BLaER1 treated with 17β-estradiol and CSF1 and Interleukin-3, amounts not matched to agents 10 nM and 100 nM (cell line): ENCODE results near the gene TTC17.
A peak's percentile ranks its signal among the peaks of the same experiment; 100 is the strongest.
"Not testable (repeated sequence)": the region's sequence is repeated elsewhere in the genome, so short reads cannot be mapped to it uniquely, and the experiment has no call there.

Experiments
- H3K27ac ChIP-seq, 11 experiments: shearing (Covaris generic); formaldehyde crosslinking; 2 replicates each; pipeline ENCODE4 v1.8.1; 2022
- H3K27me3 ChIP-seq, 11 experiments: shearing (Covaris generic); formaldehyde crosslinking; 2 replicates each; pipeline ENCODE4 v1.8.1; 2022
- H3K36me3 ChIP-seq, 11 experiments: shearing (Covaris generic); formaldehyde crosslinking; 2 replicates each; pipeline ENCODE4 v1.8.1; 2022
- H3K4me1 ChIP-seq, 10 experiments: shearing (Covaris generic); formaldehyde crosslinking; 2 replicates each; pipeline ENCODE4 v1.8.1; 2022
- H3K4me2 ChIP-seq, 11 experiments: shearing (Covaris generic); formaldehyde crosslinking; 2 replicates each; pipeline ENCODE4 v1.8.1; 2022
- H3K4me3 ChIP-seq, 10 experiments: shearing (Covaris generic); formaldehyde crosslinking; 2 replicates each; pipeline ENCODE4 v1.8.1; 2022
- H3K9ac ChIP-seq, 11 experiments: shearing (Covaris generic); formaldehyde crosslinking; 2 replicates each; pipeline ENCODE4 v1.8.1; 2022
- H3K9me3 ChIP-seq, 11 experiments: shearing (Covaris generic); formaldehyde crosslinking; replicated peaks in 1 of 11; 2 replicates each; pipeline ENCODE4 v1.8.1; 2022
- H4K20me1 ChIP-seq, 11 experiments: shearing (Covaris generic); formaldehyde crosslinking; 2 replicates each; pipeline ENCODE4 v1.8.1; 2022
- Cebpa-rat ChIP-seq, 11 experiments: shearing (Covaris generic); IDR thresholded peaks; 2 replicates each; pipeline ENCODE4 v1.8.1; 2022

The TTC17 gene

GRCh38 chr11:43462359-43462758, 103.6 kb downstream of the TTC17 start:
- Histone ChIP-seq H3K27ac (no peak overlapping the region), H3K27me3 (no peaks in the 10 kb centered on the region), H3K4me1 (0 out of 20 replicates have a peak, but pooled peaks cover 0 to 4% (median 0%) of the 10 kb centered on the region in 10 experiments), H3K4me3 (no peak overlapping the region), H3K4me2 (no peak overlapping the region), H3K9ac (no peak overlapping the region), H3K36me3 (peaks cover 96 to 100% (median 99%) of the 10 kb centered on the region in 11 experiments), H4K20me1 (no peaks in the 10 kb centered on the region), H3K9me3 (peaks cover 40 to 81% (median 53%) of the 10 kb centered on the region in 11 experiments)
- no peak for TF ChIP-seq Cebpa-rat (IDR thresholded peaks at IDR 0.05)

GRCh38 chr11:43467958-43468357, 109.2 kb downstream of the TTC17 start:
- Histone ChIP-seq H3K27me3 (no peaks in the 10 kb centered on the region), H3K9ac (no peak overlapping the region), H3K4me1 (no peaks in the 10 kb centered on the region), H3K27ac (no peak overlapping the region), H3K9me3 (peaks cover 49 to 73% (median 59%) of the 10 kb centered on the region in 11 experiments), H3K4me2 (no peak overlapping the region), H3K36me3 (peaks cover 69 to 95% (median 87%) of the 10 kb centered on the region in 11 experiments), H4K20me1 (no peaks in the 10 kb centered on the region), H3K4me3 (no peak overlapping the region)
- TF ChIP-seq Cebpa-rat (IDR thresholded peaks at IDR 0.05) = no peak

DNA sequence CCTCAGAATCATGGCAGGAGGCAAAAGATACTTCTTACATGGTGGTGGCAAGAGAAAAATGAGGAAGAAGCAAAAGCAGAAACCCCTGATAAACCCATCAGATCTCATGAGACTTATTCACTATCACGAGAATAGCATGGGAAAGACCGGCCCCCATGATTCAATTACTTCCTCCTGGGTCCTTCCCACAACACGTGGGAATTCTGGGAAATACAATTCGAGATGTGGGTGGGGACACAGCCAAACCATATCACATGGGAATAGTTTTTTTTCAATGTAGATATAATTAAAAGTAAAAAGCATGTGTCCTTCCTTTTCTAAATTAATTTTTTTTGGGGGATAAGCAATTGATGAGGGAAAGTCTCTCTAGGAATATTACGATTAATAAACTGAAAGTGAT, 118.8 kb downstream of the TTC17 start:
- peaks cover 40 to 81% (median 57%) of the 10 kb centered on the region in 11 experiments for H3K36me3 ChIP-seq
- H3K27me3 ChIP-seq, H3K4me1 ChIP-seq, H3K4me2 ChIP-seq, H3K27ac ChIP-seq, H4K20me1 ChIP-seq, H3K4me3 ChIP-seq, H3K9ac ChIP-seq: not testable (repeated sequence)
- H3K9me3 ChIP-seq = peaks cover 55 to 90% (median 64%) of the 10 kb centered on the region in 11 experiments

- H4K20me1 ChIP-seq = no peaks in the 10 kb centered on the region
- no peak for TF ChIP-seq Cebpa-rat (IDR thresholded peaks at IDR 0.05)
- no peak overlapping the region for H3K4me2 ChIP-seq
Observed at GRCh38 chr11:43486141-43486540, 127.4 kb downstream of the TTC17 start.

DNA sequence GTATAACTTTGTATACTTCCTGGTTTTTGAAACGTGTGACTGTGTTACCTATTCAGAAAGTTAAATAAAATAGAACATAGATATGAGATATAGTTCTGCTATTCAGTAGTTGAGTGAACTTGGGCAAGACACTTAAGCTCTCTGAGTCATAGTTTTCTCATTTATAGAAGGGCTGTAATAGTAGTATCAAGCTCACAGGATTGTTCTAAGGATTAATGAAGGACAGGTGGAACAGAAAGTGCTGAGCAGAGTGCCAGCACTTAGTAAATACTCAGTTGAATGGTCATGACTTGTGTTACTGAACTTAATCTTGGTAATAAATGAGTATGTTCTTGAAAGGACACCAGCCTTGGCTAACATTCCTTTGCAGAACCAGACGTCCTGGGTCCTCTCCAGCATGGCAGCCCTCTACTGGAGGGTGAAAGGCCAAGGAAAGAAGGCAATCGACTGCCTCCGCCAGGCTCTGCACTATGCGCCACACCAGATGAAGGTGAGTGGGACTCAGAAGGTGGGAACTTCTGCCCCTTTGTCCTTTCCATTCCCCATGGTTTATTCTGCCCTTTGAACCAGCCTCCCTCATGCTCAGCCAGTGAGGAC, 131.2 kb downstream of the TTC17 start:
- H3K36me3 ChIP-seq = peaks cover 72 to 97% (median 90%) of the 10 kb centered on the region in 11 experiments
- no peaks in the 10 kb centered on the region for H3K9me3 ChIP-seq
- H4K20me1 ChIP-seq = no peaks in the 10 kb centered on the region
- TF ChIP-seq Cebpa-rat (IDR thresholded peaks at IDR 0.05) = no peak
- H3K27me3 ChIP-seq = no peaks in the 10 kb centered on the region
- H3K9ac ChIP-seq = no peak overlapping the region
- no peak overlapping the region for H3K4me3 ChIP-seq
- H3K4me2 ChIP-seq = no peak overlapping the region
- no peak overlapping the region for H3K27ac ChIP-seq
- peaks cover 0 to 11% (median 0%) of the 10 kb centered on the region in 10 experiments; a peak in 4 of 20 replicates for H3K4me1 ChIP-seq

More at GRCh38 chr11:43486141-43486540, 127.4 kb downstream of the TTC17 start:
- Histone ChIP-seq H3K4me3 (no peak overlapping the region), H3K9ac (no peak overlapping the region), H3K9me3 (peaks cover 7 to 14% (median 9%) of the 10 kb centered on the region in 11 experiments; a peak in 20 of 22 replicates), H3K36me3 (peaks cover 53 to 83% (median 74%) of the 10 kb centered on the region in 11 experiments), H3K27me3 (no peaks in the 10 kb centered on the region), H3K4me1 (peaks cover 0 to 11% (median 0%) of the 10 kb centered on the region in 10 experiments; a peak in 4 of 20 replicates), H3K27ac (no peak overlapping the region)

- Histone ChIP-seq H3K36me3 (peaks cover 64 to 81% (median 72%) of the 10 kb centered on the region in 11 experiments), H3K4me2 (no peak overlapping the region), H3K4me1 (peaks cover 0 to under 1% (median 0%) of the 10 kb centered on the region in 10 experiments; a peak in 3 of 20 replicates), H3K27me3 (no peaks in the 10 kb centered on the region), H3K27ac (no peak overlapping the region), H3K9ac (no peak overlapping the region), H4K20me1 (no peaks in the 10 kb centered on the region), H3K9me3 (no peaks in the 10 kb centered on the region), H3K4me3 (no peak overlapping the region)
- TF ChIP-seq Cebpa-rat (IDR thresholded peaks at IDR 0.05) = no peak
Observed at GRCh38 chr11:43492701-43493100, 134.0 kb downstream of the TTC17 start.

DNA sequence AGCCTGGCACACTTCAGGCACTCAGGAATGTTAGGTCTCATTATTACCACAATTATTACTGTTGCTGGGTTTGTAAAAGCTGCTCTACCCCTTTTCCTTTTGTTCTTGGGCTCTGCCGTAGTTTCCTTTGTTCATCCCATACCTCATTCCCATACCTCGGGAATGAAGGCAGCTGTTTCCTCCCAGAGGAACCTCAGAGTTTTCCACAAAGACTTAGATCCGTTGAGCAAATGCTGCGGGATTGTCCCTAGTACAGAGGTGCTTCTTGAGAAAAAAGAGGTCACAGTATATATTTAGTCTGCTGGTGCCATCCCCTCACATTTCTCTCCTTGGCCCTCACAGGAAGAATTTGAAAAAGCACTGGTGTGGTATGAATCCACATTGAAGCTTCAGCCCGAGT, 134.7 kb downstream of the TTC17 start:
- H3K4me1 ChIP-seq = peaks cover 0 to 6% (median under 1%) of the 10 kb centered on the region in 10 experiments; a peak in 9 of 20 replicates
- TF ChIP-seq Cebpa-rat (IDR thresholded peaks at IDR 0.05) = no peak
- no peak overlapping the region for H3K4me3 ChIP-seq
- no peaks in the 10 kb centered on the region for H3K27me3 ChIP-seq
- H4K20me1 ChIP-seq = no peaks in the 10 kb centered on the region
- peaks cover 63 to 75% (median 69%) of the 10 kb centered on the region in 11 experiments for H3K36me3 ChIP-seq
- H3K27ac ChIP-seq = no peak overlapping the region
- no peaks in the 10 kb centered on the region for H3K9me3 ChIP-seq
- no peak overlapping the region for H3K4me2 ChIP-seq
- no peak overlapping the region for H3K9ac ChIP-seq

GRCh38 chr11:43497144-43497543, 138.4 kb downstream of the TTC17 start:
- no peak overlapping the region for H3K4me3 ChIP-seq
- peaks cover 0 to 15% (median 6%) of the 10 kb centered on the region in 10 experiments; a peak in 12 of 20 replicates for H3K4me1 ChIP-seq
- H3K27me3 ChIP-seq = no peaks in the 10 kb centered on the region
- TF ChIP-seq Cebpa-rat (IDR thresholded peaks at IDR 0.05) = no peak
- no peak overlapping the region for H3K4me2 ChIP-seq
- peaks cover 30 to 38% (median 33%) of the 10 kb centered on the region in 11 experiments for H3K36me3 ChIP-seq
- H3K9ac ChIP-seq = no peak overlapping the region
- no peaks in the 10 kb centered on the region for H4K20me1 ChIP-seq
- peaks cover 0 to 8% (median 0%) of the 10 kb centered on the region in 11 experiments; a peak in 2 of 22 replicates for H3K9me3 ChIP-seq
- H3K27ac ChIP-seq = no peak overlapping the region

GRCh38 chr11:43498561-43498960, 139.8 kb downstream of the TTC17 start:
- no peak overlapping the region for H3K9ac ChIP-seq
- TF ChIP-seq Cebpa-rat (IDR thresholded peaks at IDR 0.05) = no peak
- no peaks in the 10 kb centered on the region for H3K27me3 ChIP-seq
- peaks cover 16 to 23% (median 19%) of the 10 kb centered on the region in 11 experiments for H3K36me3 ChIP-seq
- H3K4me1 ChIP-seq = peaks cover 0 to 15% (median 6%) of the 10 kb centered on the region in 10 experiments; a peak in 12 of 20 replicates
- peaks cover 0 to 8% (median 0%) of the 10 kb centered on the region in 11 experiments; a peak in 2 of 22 replicates for H3K9me3 ChIP-seq
- H3K27ac ChIP-seq = no peak overlapping the region
- peak overlapping the region in 4 of 11 experiments; percentile 10 to 52 (median 23); a peak in 3 of 22 replicates for H3K4me2 ChIP-seq
- H3K4me3 ChIP-seq = no peak overlapping the region
- no peaks in the 10 kb centered on the region for H4K20me1 ChIP-seq
